Upper lobe of right lung (tissue), 1 donor: ENCODE measurements around the gene GFM2. TPM values are rescaled to one million over a fixed set of nuclear protein-coding genes. Genes with fewer than 3 reads are reported as not detected.
A peak's percentile ranks its signal among the peaks of the same experiment; 100 is the strongest.

Experiments used
- ATAC-seq: fragments of 200-7000 bp; cut with Tn5 transposase; one replicate; pipeline ENCODE4 v1.9.1; 2020; ENCODE audit warnings: mild to moderate bottlenecking, moderate library complexity
- DNase-seq: peaks from one replicate; pipeline ENCODE4 v3.0.0-alpha.2; 2020
- H3K27ac ChIP-seq: fragments of 200-600 bp; one replicate; pipeline ENCODE4 v1.8.0; 2022
- H3K27me3 ChIP-seq: fragments of 200-600 bp; one replicate; pipeline ENCODE4 v1.8.0; 2022; ENCODE audit warnings: mild to moderate bottlenecking
- H3K36me3 ChIP-seq: fragments of 200-600 bp; one replicate; pipeline ENCODE4 v1.8.0; 2022
- H3K4me1 ChIP-seq: fragments of 200-600 bp; one replicate; pipeline ENCODE4 v1.8.0; 2022
- H3K4me3 ChIP-seq: fragments of 200-600 bp; one replicate; pipeline ENCODE4 v1.8.0; 2022; ENCODE audit warnings: mild to moderate bottlenecking
- H3K9me3 ChIP-seq: fragments of 200-600 bp; one replicate; pipeline ENCODE4 v1.8.0; 2022
- CTCF ChIP-seq: fragments of 200-600 bp; IDR thresholded peaks from one replicate; pipeline ENCODE4 v1.8.0; 2022; ENCODE audit warnings: antibody characterized with exemption
- intact Hi-C: fragments of 100-400 bp; cut with DNase I; formaldehyde crosslinking; loops from one replicate; pipeline ENCODE4 v1.11.0; 2022
- total RNA-seq: library from RNA; stranded (reverse); fragmentation: NEBNext Ultra II Directional; extraction: Animal tissue kit (Norgen Biotek cat#: 25700); gene quantifications from one replicate; pipeline ENCODE4 v1.2.1, GENCODE V29; 2021
- donor health status: DM: no; HTN: yes; CAD: no; lungs with severe emphysema.

GFM2 gene
- total RNA-seq, 1 donor from 2014 or later = 16.8 TPM

GRCh38 chr5:74772359-74772758 lies 5.4 kb upstream of the GFM2 start:
- ATAC-seq (peak; percentile 55), DNase-seq (no peak)
- intact Hi-C loops = no loop called here
- H3K27ac ChIP-seq = no peak overlapping the region
- H3K4me3 ChIP-seq = no peak overlapping the region
- H3K4me1 ChIP-seq = peaks cover 6% of the 10 kb centered on the region
- TF ChIP-seq CTCF = no peak
- H3K27me3 ChIP-seq = no peaks in the 10 kb centered on the region
- H3K9me3 ChIP-seq = no peaks in the 10 kb centered on the region
- H3K36me3 ChIP-seq = peaks cover 83% of the 10 kb centered on the region

GRCh38 chr5:74767579-74767913 lies 629 bp upstream of the GFM2 start:
- H3K4me1 ChIP-seq = peaks cover 21% of the 10 kb centered on the region
- intact Hi-C loops = no loop called here
- TF ChIP-seq CTCF = no peak
- H3K27me3 ChIP-seq = no peaks in the 10 kb centered on the region
- peak overlapping the region; percentile 86 for H3K27ac ChIP-seq
- H3K36me3 ChIP-seq = peaks cover 55% of the 10 kb centered on the region
- ATAC-seq = peak; percentile 14
- peak overlapping the region; percentile 95 for H3K4me3 ChIP-seq
- H3K9me3 ChIP-seq = no peaks in the 10 kb centered on the region
- no peak for DNase-seq

- Histone ChIP-seq H3K27me3 (no peaks in the 10 kb centered on the region), H3K4me3 (peak overlapping the region; percentile 95), H3K36me3 (peaks cover 54% of the 10 kb centered on the region), H3K9me3 (no peaks in the 10 kb centered on the region), H3K4me1 (peaks cover 21% of the 10 kb centered on the region), H3K27ac (peak overlapping the region; percentile 86)
- DNase-seq (no peak), ATAC-seq (peak; percentile 70)
- peak; percentile 48 for TF ChIP-seq CTCF
- intact Hi-C loops = no loop called here
Observed at GRCh38 chr5:74766418-74766848, 484 bp downstream of the GFM2 start.

- peak overlapping the region; percentile 86 for H3K27ac ChIP-seq
- no peak for ATAC-seq
- H3K4me1 ChIP-seq = peaks cover 21% of the 10 kb centered on the region
- H3K9me3 ChIP-seq = no peaks in the 10 kb centered on the region
- DNase-seq = no peak
- no peaks in the 10 kb centered on the region for H3K27me3 ChIP-seq
- H3K4me3 ChIP-seq = peak overlapping the region; percentile 95
- intact Hi-C loops = no loop called here
- no peak for TF ChIP-seq CTCF
- H3K36me3 ChIP-seq = peaks cover 53% of the 10 kb centered on the region
Observed at GRCh38 chr5:74765929-74766328, 988 bp downstream of the GFM2 start.

GRCh38 chr5:74765201-74765600 lies 1.7 kb downstream of the GFM2 start:
- Histone ChIP-seq H3K27me3 (no peaks in the 10 kb centered on the region), H3K36me3 (peaks cover 53% of the 10 kb centered on the region), H3K27ac (no peak overlapping the region), H3K4me1 (peaks cover 21% of the 10 kb centered on the region), H3K4me3 (no peak overlapping the region), H3K9me3 (no peaks in the 10 kb centered on the region)
- ATAC-seq (no peak), DNase-seq (no peak)
- intact Hi-C loops = no loop called here
- TF ChIP-seq CTCF = no peak

- Histone ChIP-seq H3K36me3 (peaks cover 49% of the 10 kb centered on the region), H3K9me3 (no peaks in the 10 kb centered on the region), H3K4me3 (no peak overlapping the region), H3K27ac (no peak overlapping the region), H3K27me3 (no peaks in the 10 kb centered on the region), H3K4me1 (peaks cover 21% of the 10 kb centered on the region)
- no peak for TF ChIP-seq CTCF
- ATAC-seq (no peak), DNase-seq (no peak)
- intact Hi-C loops = no loop called here
Observed at GRCh38 chr5:74763504-74763903, 3.4 kb downstream of the GFM2 start.
